ENCODE results near the gene TMEM196.

DNA sequence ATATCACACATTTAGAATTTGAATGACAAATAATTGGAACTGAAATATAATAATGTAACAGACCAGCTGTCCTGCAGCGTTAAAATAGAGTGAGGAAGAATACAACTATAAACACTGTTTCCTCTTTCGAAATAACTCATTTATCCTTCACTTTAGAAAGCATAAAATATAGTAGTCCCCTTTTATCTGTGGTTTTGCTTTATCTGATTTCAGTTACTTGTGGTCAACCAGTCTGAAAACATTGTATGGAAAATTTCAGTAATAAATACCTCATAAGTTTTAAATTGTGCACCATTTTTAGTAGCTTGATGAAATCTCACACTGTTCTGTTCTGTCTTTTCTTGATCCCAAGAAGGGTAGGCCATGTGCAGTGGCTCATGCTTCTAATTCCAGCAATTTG lies 96.2 kb downstream of the TMEM196 start:
- TF ChIP-seq, protein P1, sequence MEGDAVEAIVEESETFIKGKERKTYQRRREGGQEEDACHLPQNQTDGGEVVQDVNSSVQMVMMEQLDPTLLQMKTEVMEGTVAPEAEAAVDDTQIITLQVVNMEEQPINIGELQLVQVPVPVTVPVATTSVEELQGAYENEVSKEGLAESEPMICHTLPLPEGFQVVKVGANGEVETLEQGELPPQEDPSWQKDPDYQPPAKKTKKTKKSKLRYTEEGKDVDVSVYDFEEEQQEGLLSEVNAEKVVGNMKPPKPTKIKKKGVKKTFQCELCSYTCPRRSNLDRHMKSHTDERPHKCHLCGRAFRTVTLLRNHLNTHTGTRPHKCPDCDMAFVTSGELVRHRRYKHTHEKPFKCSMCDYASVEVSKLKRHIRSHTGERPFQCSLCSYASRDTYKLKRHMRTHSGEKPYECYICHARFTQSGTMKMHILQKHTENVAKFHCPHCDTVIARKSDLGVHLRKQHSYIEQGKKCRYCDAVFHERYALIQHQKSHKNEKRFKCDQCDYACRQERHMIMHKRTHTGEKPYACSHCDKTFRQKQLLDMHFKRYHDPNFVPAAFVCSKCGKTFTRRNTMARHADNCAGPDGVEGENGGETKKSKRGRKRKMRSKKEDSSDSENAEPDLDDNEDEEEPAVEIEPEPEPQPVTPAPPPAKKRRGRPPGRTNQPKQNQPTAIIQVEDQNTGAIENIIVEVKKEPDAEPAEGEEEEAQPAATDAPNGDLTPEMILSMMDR (IDR thresholded peaks at IDR 0.05 in 2 of 3, conservative IDR thresholded peaks at IDR 0.05 in 1 of 3; ENCODE audit: borderline replicate concordance in 1 of 3, insufficient read depth in 1 of 3, low read depth in 2 of 3, low read length in 2 of 3), result no peak
- TF ChIP-seq SIN3A (IDR thresholded peaks at IDR 0.05; ENCODE audit: low read depth) (no peak), POLR2A (IDR thresholded peaks at IDR 0.05; ENCODE audit: borderline replicate concordance, extremely low read depth, insufficient read depth, insufficient read length) (no peak), POLR2AphosphoS5 (IDR thresholded peaks at IDR 0.05; ENCODE audit: low read depth, low read length) (no peak), TCF7L2 (IDR thresholded peaks at IDR 0.05; ENCODE audit: borderline replicate concordance, extremely low read depth, insufficient read depth, insufficient read length) (no peak), CEBPB (IDR thresholded peaks at IDR 0.05; ENCODE audit: low read depth) (no peak), RAD21 (IDR thresholded peaks at IDR 0.05; ENCODE audit: low read depth) (no peak), SRF (IDR thresholded peaks at IDR 0.05; ENCODE audit: low read depth) (no peak), EZH2 (IDR thresholded peaks at IDR 0.05) (no peak), EZH2phosphoT487 (IDR thresholded peaks at IDR 0.05; ENCODE audit: borderline replicate concordance) (no peak), ELF1 (IDR thresholded peaks at IDR 0.05; ENCODE audit: borderline replicate concordance, low read depth) (no peak), ZNF274 (IDR thresholded peaks at IDR 0.05; ENCODE audit: low read depth, low read length) (no peak)

Data from HCT116 (cell line).